Measurements from ENCODE around the gene MYO1G. TPM values are rescaled to one million over a fixed set of nuclear protein-coding genes. Genes with fewer than 3 reads are reported as not detected.

MYO1G gene
- total RNA-seq, 1 experiment from 2014 or later = 0.57 TPM

DNA sequence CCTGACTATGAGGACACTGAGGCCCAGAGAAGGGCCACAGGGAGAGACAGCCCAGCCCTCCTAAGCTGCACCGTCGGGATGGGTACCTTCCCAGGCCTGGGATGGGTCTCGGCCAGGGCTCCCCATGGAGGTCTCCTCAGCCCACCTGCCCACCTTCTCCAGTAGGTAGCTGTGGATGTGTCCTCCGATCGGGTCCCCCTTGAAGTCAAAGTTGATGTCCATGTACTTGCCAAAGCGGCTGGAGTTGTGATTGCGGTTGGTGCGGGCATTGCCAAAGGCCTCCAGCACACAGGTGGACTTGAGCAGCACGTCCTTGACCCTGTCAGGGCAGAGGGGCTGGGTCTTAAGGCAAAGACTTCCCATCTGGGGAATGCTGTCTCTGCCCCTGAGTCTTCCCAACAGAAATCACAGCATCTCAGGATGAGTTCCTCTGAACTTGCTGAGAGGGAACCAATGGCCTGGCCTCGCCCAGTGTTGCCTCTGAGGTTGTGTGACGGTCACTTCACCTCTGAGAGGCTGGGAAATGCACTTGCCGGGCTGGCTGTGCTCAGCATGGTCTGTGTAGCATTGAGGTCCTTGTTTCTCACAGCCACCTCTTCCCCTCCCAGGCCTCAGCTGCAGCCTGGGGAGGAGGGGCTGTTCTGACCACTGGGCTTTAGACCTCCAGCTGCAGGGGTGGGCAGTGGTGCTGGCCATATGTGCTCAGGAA is 3.3 kb downstream of the MYO1G start:
- no peak for DNase-seq

More for the DNA sequence above, 3.3 kb downstream of the MYO1G start:
- H3K4me1 ChIP-seq (ENCODE audit: insufficient read depth, low read length) = no peaks in the 10 kb centered on the region
- H3T11ph ChIP-seq (ENCODE audit: low read length) = no peak overlapping the region
- no peak overlapping the region for H3K4ac ChIP-seq (ENCODE audit: low read depth, low read length)
- no peak overlapping the region for H2BK12ac ChIP-seq (ENCODE audit: insufficient read length, low read depth, low read length)
- no peak overlapping the region for H2AK5ac ChIP-seq (ENCODE audit: insufficient read length, low read length)
- H3K4me2 ChIP-seq (ENCODE audit: insufficient read depth, insufficient read length, low read length) = no peak overlapping the region
- no peak overlapping the region for H2BK120ac ChIP-seq (ENCODE audit: low read depth, low read length, poor library complexity, severe bottlenecking)
- H4K20me1 ChIP-seq (ENCODE audit: control insufficient read depth, insufficient read depth, insufficient read length) = no peaks in the 10 kb centered on the region
- no peaks in the 10 kb centered on the region; the same call in 1 of the 2 replicates for H3K27me3 Mint-ChIP-seq (ENCODE audit: low read depth)
- H3K9ac ChIP-seq (ENCODE audit: extremely low read depth, insufficient read length, low read length) = no peak overlapping the region
- peaks cover 0 to 20% (median 2%) of the 10 kb centered on the region in 3 experiments; a peak in 5 of 7 replicates for H3K36me3 Mint-ChIP-seq (ENCODE audit: insufficient read depth in 1 of 3, low read depth in 3 of 3)
- H4K91ac ChIP-seq (ENCODE audit: insufficient read length, low read depth, low read length) = no peak overlapping the region
- no peaks in the 10 kb centered on the region for H3K4me1 Mint-ChIP-seq
- H3K23ac ChIP-seq (ENCODE audit: insufficient read length, low read depth, low read length) = no peak overlapping the region
- H2BK15ac ChIP-seq (ENCODE audit: low read depth, low read length) = no peak overlapping the region
- no peak overlapping the region for H2BK20ac ChIP-seq (ENCODE audit: low read depth, low read length, poor library complexity, severe bottlenecking)
- TF ChIP-seq, protein P1, sequence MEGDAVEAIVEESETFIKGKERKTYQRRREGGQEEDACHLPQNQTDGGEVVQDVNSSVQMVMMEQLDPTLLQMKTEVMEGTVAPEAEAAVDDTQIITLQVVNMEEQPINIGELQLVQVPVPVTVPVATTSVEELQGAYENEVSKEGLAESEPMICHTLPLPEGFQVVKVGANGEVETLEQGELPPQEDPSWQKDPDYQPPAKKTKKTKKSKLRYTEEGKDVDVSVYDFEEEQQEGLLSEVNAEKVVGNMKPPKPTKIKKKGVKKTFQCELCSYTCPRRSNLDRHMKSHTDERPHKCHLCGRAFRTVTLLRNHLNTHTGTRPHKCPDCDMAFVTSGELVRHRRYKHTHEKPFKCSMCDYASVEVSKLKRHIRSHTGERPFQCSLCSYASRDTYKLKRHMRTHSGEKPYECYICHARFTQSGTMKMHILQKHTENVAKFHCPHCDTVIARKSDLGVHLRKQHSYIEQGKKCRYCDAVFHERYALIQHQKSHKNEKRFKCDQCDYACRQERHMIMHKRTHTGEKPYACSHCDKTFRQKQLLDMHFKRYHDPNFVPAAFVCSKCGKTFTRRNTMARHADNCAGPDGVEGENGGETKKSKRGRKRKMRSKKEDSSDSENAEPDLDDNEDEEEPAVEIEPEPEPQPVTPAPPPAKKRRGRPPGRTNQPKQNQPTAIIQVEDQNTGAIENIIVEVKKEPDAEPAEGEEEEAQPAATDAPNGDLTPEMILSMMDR (conservative IDR thresholded peaks at IDR 0.05) = no peak
- WGBS (ENCODE audit: extremely low coverage, insufficient read length, low lambda C conversion rate) = no CpG with 5 or more reads among the region's 12 CpGs
- no peak overlapping the region for H3K18ac ChIP-seq (ENCODE audit: insufficient read length, low read depth, low read length)
- H3K14ac ChIP-seq (ENCODE audit: insufficient read depth, low read length) = no peak overlapping the region
- no peak overlapping the region for H3K4me3 Mint-ChIP-seq
- H3K27me3 ChIP-seq (ENCODE audit: insufficient read depth, low read length) = no peaks in the 10 kb centered on the region
- H3K27ac Mint-ChIP-seq = no peak overlapping the region
- no peak overlapping the region for H3K27ac ChIP-seq (ENCODE audit: insufficient read length, low read depth, low read length)
- no peak overlapping the region for H4K8ac ChIP-seq (replicated peaks; ENCODE audit: insufficient read length, low read depth, low read length)
- no peaks in the 10 kb centered on the region for H3K23me2 ChIP-seq (ENCODE audit: insufficient read length, low read depth, low read length, poor library complexity, severe bottlenecking)
- H3K56ac ChIP-seq (ENCODE audit: insufficient read length, low read depth, low read length) = no peak overlapping the region
- no peaks in the 10 kb centered on the region for H3K79me1 ChIP-seq (ENCODE audit: insufficient read depth, low read depth, low read length, poor library complexity, severe bottlenecking)
- H3K9me3 ChIP-seq (ENCODE audit: control insufficient read depth, low read depth, low read length) = no peaks in the 10 kb centered on the region
- no peak overlapping the region for H4K5ac ChIP-seq (ENCODE audit: insufficient read length, low read depth, low read length)
- no peak overlapping the region for H2AFZ ChIP-seq (ENCODE audit: low read length)
- H3K79me2 ChIP-seq (ENCODE audit: insufficient read depth, low read length) = no peaks in the 10 kb centered on the region
- no peak overlapping the region for H2BK5ac ChIP-seq (ENCODE audit: insufficient read length, low read length)
- no peaks in the 10 kb centered on the region for H3K9me3 Mint-ChIP-seq

All from H9 (cell line).